Cardiac muscle cell (in vitro differentiated cells and primary cell): ENCODE data around the gene CAMSAP2. TPM values are rescaled to one million over a fixed set of nuclear protein-coding genes. Genes with fewer than 3 reads are reported as not detected.

Experiments
- DNase-seq, 2 donors: peaks; one replicate each; pipeline versions ENCODE4 v3.0.0 to v3.0.0-alpha.2; 2010 to 2017; ENCODE audit warnings: low read depth in 1 of 2, low spot score in 1 of 2
- H3K27ac ChIP-seq: fragments of 200-600 bp; sonication (generic); 2 replicates; pipeline ENCODE4 v1.5.1; 2016
- H3K27me3 ChIP-seq: fragments of 200-600 bp; sonication (generic); 2 replicates; pipeline ENCODE4 v1.6.0; 2016; ENCODE audit warnings: control low read depth
- H3K36me3 ChIP-seq: fragments of 200-600 bp; sonication (generic); 2 replicates; pipeline ENCODE4 v1.5.1; 2016; ENCODE audit warnings: control low read depth
- H3K4me1 ChIP-seq: fragments of 200-600 bp; sonication (generic); 2 replicates; pipeline ENCODE4 v1.8.1; 2017; ENCODE audit warnings: low read depth, mild to moderate bottlenecking, mixed run types
- H3K4me3 ChIP-seq: fragments of 200-600 bp; sonication (generic); 2 replicates; pipeline ENCODE4 v1.5.1; 2016; ENCODE audit warnings: mild to moderate bottlenecking
- H3K9me3 ChIP-seq: fragments of 200-600 bp; sonication (generic); 2 replicates; pipeline ENCODE4 v1.5.1; 2017; ENCODE audit warnings: low read depth, mild to moderate bottlenecking, control low read depth
- CTCF ChIP-seq: IDR thresholded peaks from 2 replicates; pipeline ENCODE4 v1.5.1; 2012; ENCODE audit warnings: low read depth, mild to moderate bottlenecking, low read length
- polyA plus RNA-seq: library from polyadenylated mRNA; unstranded; fragments of >200 nt; fragmentation: Nextera tagmentation; extraction: Ambion mirVana; gene quantifications from 2 replicates; pipeline ENCODE4 v1.2.1, GENCODE V29; 2016
- total RNA-seq: library from RNA; depleted of rRNA; stranded (reverse); fragments of >200 nt; gene quantifications from 2 replicates; pipeline ENCODE4 v1.2.3, GENCODE V29; 2016

Gene CAMSAP2
- total and polyA plus RNA-seq, 2 experiments from 2014 or later: 12.6 to 22.8 TPM

GRCh38 chr1:200869753-200870391 is 131.2 kb downstream of the CAMSAP2 start:
- no peak overlapping the region for H3K4me3 ChIP-seq
- no peak for DNase-seq
- H3K4me1 ChIP-seq: no peaks in the 10 kb centered on the region
- no peak overlapping the region for H3K27ac ChIP-seq
- H3K9me3 ChIP-seq: no peaks in the 10 kb centered on the region
- H3K36me3 ChIP-seq: no peaks in the 10 kb centered on the region
- no peak for TF ChIP-seq CTCF
- H3K27me3 ChIP-seq: no peaks in the 10 kb centered on the region

GRCh38 chr1:200872446-200873115 is 133.9 kb downstream of the CAMSAP2 start, which contains the start of gene GPR25:
GPR25 (plus strand) TSS chr1:200872981; CDS start chr1:200873038, 57 bp downstream.
- Histone ChIP-seq H3K36me3 (no peaks in the 10 kb centered on the region), H3K27me3 (no peaks in the 10 kb centered on the region), H3K4me3 (no peak within 1 kb of the TSS), H3K4me1 (no peaks in the 10 kb centered on the region), H3K27ac (no peak within 1 kb of the TSS), H3K9me3 (no peaks in the 10 kb centered on the region)
- no peak for TF ChIP-seq CTCF
- DNase-seq: no peak

- Histone ChIP-seq H3K36me3 (no peaks in the 10 kb centered on the region), H3K4me1 (no peaks in the 10 kb centered on the region), H3K4me3 (no peak overlapping the region), H3K27me3 (no peaks in the 10 kb centered on the region), H3K9me3 (no peaks in the 10 kb centered on the region), H3K27ac (no peak overlapping the region)
- peak in 1 of 2 donors; percentile 13 for DNase-seq
- no peak for TF ChIP-seq CTCF
These were observed 134.5 kb downstream of the CAMSAP2 start for GRCh38 chr1:200873116-200873670.

- peak in 1 of 2 donors; percentile 10 for DNase-seq
- peak; percentile 3 for TF ChIP-seq CTCF
- Histone ChIP-seq H3K9me3 (no peaks in the 10 kb centered on the region), H3K27ac (no peak overlapping the region), H3K4me1 (no peaks in the 10 kb centered on the region), H3K4me3 (no peak overlapping the region), H3K36me3 (no peaks in the 10 kb centered on the region), H3K27me3 (no peaks in the 10 kb centered on the region)
These were observed 135.1 kb downstream of the CAMSAP2 start for GRCh38 chr1:200873671-200874397.

GRCh38 chr1:200874694-200875093 is 136.0 kb downstream of the CAMSAP2 start:
- no peak for DNase-seq

More at GRCh38 chr1:200874694-200875093, 136.0 kb downstream of the CAMSAP2 start:
- Histone ChIP-seq H3K27me3 (no peaks in the 10 kb centered on the region), H3K36me3 (no peaks in the 10 kb centered on the region), H3K4me1 (no peaks in the 10 kb centered on the region), H3K27ac (no peak overlapping the region), H3K9me3 (no peaks in the 10 kb centered on the region), H3K4me3 (no peak overlapping the region)
- TF ChIP-seq CTCF: no peak
